Colonic mucosa (tissue), 4 donors: ENCODE results near the gene TCEA2. TPM values are rescaled to one million over a fixed set of nuclear protein-coding genes. Genes with fewer than 3 reads are reported as not detected.

Source experiments
- DNase-seq: peaks from one replicate; pipeline ENCODE4 v3.0.0-alpha.2; 2020
- H3K27ac ChIP-seq: fragments of 200-600 bp; one replicate; pipeline ENCODE4 v1.8.0; 2021
- H3K27me3 ChIP-seq: fragments of 200-600 bp; one replicate; pipeline ENCODE4 v1.8.0; 2021
- H3K36me3 ChIP-seq: fragments of 200-600 bp; one replicate; pipeline ENCODE4 v1.8.0; 2021
- H3K4me1 ChIP-seq: fragments of 200-600 bp; one replicate; pipeline ENCODE4 v1.8.0; 2021; ENCODE audit warnings: mild to moderate bottlenecking
- H3K4me3 ChIP-seq: fragments of 200-600 bp; one replicate; pipeline ENCODE4 v1.8.0; 2021
- H3K9ac ChIP-seq, 2 donors: one replicate each; pipeline ENCODE4 v1.7.0; 2013; ENCODE audit warnings: control low read depth in 2 of 2, low read depth in 2 of 2, low read length in 2 of 2
- H3K9me3 ChIP-seq: fragments of 200-600 bp; one replicate; pipeline ENCODE4 v1.8.0; 2021
- CTCF ChIP-seq: fragments of 200-600 bp; IDR thresholded peaks from one replicate; pipeline ENCODE4 v1.8.0; 2022; ENCODE audit warnings: antibody characterized with exemption, mild to moderate bottlenecking
- intact Hi-C: fragments of 100-400 bp; cut with DNase I; formaldehyde crosslinking; loops from one replicate; pipeline ENCODE4 v1.14.1; 2022
- total RNA-seq, 2 donors: library from RNA; stranded (reverse); fragmentation: NEBNext Ultra II Directional in 1 of 2; extraction: Animal tissue kit (Norgen Biotek cat#: 25700) in 1 of 2; gene quantifications; one replicate each; pipeline ENCODE4 v1.2.1, GENCODE V29; 2021
- donor health status: healthy.
- donor health status: DM: no; HTN: no; CAD: no.
- donor health status: DM: no; HTN: no; CAD: no.

The TCEA2 gene
- total RNA-seq, 2 donors from 2014 or later: 7.3 to 11.8 TPM

DNA sequence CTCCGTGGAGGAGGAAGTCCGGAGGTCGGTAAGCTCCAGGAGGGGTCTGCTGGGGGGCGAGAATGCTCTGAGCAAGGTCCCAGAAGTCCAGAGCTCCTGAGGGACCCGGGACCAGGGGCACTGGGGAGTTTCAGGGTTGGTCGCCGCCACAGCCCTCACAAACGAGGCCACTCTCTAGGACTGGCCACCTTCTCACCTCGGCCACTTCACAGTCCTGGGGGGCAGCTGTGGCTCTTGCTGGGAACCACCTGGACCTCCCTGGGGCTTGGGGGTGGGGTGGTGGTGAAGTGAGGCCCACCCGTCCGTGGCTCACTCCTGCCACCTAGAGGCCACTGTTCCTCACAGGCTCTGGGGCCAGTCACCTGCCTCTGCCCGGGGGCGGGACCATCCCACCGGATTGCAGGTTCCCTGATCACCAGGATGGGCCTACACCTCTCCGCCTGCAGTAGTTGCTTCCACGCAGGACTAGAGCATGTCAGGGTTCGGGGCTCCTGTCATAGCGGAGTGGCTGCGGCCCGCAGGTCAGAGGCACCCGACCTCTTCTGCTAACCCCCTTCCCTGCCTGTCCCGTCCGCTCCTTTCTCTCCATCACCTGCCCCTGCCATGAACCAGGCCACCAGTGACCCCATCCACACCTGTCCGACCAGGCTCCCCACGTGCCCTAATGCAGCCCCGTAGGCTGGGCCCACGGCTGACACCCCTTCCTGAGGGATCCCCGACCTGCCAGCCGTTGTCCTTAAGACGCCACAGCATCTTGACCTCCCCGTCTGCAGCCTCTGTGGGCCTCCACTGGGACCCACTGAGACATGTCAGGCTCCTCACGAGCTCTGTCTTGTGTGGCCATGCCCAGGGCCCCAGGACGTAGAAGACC, 5.1 kb upstream of the TCEA2 start:
- H3K36me3 ChIP-seq: no peaks in the 10 kb centered on the region
- H3K27me3 ChIP-seq: peaks cover 18% of the 10 kb centered on the region
- DNase-seq: peak; percentile 83
- intact Hi-C loops: no loop called here
- H3K4me1 ChIP-seq: peaks cover 5% of the 10 kb centered on the region
- no peak overlapping the region for H3K9ac ChIP-seq
- H3K9me3 ChIP-seq: no peaks in the 10 kb centered on the region
- peak overlapping the region; percentile 1 for H3K4me3 ChIP-seq
- peak; percentile 93 for TF ChIP-seq CTCF
- no peak overlapping the region for H3K27ac ChIP-seq

DNA sequence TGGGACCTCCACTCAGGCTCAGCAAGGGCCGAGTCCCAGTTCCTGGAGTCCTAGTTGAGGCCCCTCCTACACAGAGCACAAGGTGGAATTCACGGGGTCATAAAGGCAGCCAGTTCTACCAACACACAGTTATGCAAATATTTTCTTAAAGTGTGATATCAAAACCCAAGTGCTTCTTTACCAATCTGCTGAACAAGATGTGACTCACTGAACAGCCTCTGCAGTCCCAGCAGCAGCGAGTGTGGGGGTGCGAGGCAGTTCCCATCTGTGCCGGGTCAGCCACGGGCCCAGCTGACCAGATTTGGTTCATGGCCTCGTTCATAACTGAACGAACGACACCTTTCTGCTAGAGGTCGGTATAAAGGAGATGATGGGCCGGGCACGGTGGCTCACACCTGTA, 4.5 kb upstream of the TCEA2 start:
- peaks cover 5% of the 10 kb centered on the region for H3K4me1 ChIP-seq
- TF ChIP-seq CTCF: no peak
- no peak overlapping the region for H3K4me3 ChIP-seq
- no peaks in the 10 kb centered on the region for H3K36me3 ChIP-seq
- peaks cover 15% of the 10 kb centered on the region for H3K27me3 ChIP-seq
- no peak overlapping the region for H3K9ac ChIP-seq
- DNase-seq: no peak
- no peaks in the 10 kb centered on the region for H3K9me3 ChIP-seq
- H3K27ac ChIP-seq: no peak overlapping the region
- intact Hi-C loops: no loop called here

DNA sequence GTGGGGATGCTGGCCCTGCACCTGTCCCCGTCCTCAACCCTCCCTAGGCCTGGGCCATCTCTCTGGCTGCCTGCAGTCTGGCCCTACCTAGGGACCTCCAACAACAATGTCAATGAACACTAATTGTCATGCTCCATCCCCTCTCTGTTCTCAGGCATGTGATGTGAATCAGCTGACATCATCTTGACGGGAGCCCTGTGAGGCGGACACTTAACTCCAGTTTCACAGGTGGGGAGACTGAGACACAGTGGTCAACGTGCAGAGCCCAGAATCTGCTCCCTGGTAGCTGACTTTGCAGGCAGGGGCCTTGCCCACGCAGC, 762 bp upstream of the TCEA2 start:
- no peaks in the 10 kb centered on the region for H3K36me3 ChIP-seq
- no peak for DNase-seq
- no peak for TF ChIP-seq CTCF
- H3K4me1 ChIP-seq: peaks cover 5% of the 10 kb centered on the region
- peak overlapping the region in 1 of 2 donors; percentile 4 for H3K9ac ChIP-seq
- H3K9me3 ChIP-seq: no peaks in the 10 kb centered on the region
- intact Hi-C loops: loop anchor here (5.0 kb wide), 1 partner anchor 80 kb away; the partner anchor contains the start of gene PRPF6
- peak overlapping the region; percentile 76 for H3K4me3 ChIP-seq
- H3K27me3 ChIP-seq: peaks cover 3% of the 10 kb centered on the region
- peak overlapping the region; percentile 71 for H3K27ac ChIP-seq

- Histone ChIP-seq H3K36me3 (no peaks in the 10 kb centered on the region), H3K27ac (peak overlapping the region; percentile 40), H3K27me3 (no peaks in the 10 kb centered on the region), H3K9ac (peak overlapping the region; percentile 40 to 72), H3K4me3 (peak overlapping the region; percentile 76), H3K4me1 (peaks cover 5% of the 10 kb centered on the region), H3K9me3 (no peaks in the 10 kb centered on the region)
- intact Hi-C loops: loop anchor here (5.0 kb wide), 1 partner anchor 81 kb away; the partner anchor contains the start of gene PRPF6
- no peak for TF ChIP-seq CTCF
- peak; percentile 44 for DNase-seq
Measured at GRCh38 chr20:64063389-64064144, 569 bp downstream of the TCEA2 start.

DNA sequence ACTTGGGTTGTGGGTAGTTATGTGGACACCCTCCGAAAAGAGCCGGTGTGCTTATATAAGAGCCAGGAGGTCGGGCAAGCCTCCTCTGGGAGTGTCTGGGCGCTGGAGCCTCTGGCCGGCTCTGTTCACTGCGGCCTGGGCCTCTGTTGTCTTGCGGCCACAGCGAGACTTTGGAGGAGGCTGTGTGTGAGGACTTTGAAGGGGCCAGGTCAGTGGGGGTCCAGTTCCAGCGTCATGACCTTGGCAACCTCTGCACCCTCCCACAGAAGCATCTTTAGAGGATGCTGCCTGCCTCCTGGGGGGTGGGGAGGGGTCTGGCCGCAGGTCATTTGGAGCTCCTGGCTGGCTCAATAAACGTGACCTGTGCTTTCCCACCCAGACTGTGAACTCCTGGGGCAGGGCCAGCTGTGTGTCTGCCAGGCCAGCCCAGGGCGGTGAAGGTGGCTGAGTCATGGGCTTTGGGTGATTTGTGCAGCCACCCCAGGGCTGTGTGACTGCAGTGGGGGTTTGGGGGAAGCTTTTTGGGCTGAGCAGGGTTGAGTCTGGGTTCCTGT, 1.2 kb downstream of the TCEA2 start:
- Histone ChIP-seq H3K9ac (peak overlapping the region in 1 of 2 donors; percentile 40), H3K9me3 (no peaks in the 10 kb centered on the region), H3K36me3 (no peaks in the 10 kb centered on the region), H3K4me1 (peaks cover 5% of the 10 kb centered on the region), H3K4me3 (no peak overlapping the region), H3K27ac (no peak overlapping the region), H3K27me3 (no peaks in the 10 kb centered on the region)
- intact Hi-C loops: loop anchor here (5.0 kb wide), 1 partner anchor 82 kb away; the partner anchor contains the start of gene PRPF6
- no peak for DNase-seq
- no peak for TF ChIP-seq CTCF
